Activated CD4-positive, alpha-beta T cell treated with anti-CD3 and anti-CD28 coated beads, Interleukin-10, Interleukin-2, amounts not matched to agents 100 ng/mL and 50 ng/mL, durations not matched to agents 16 hours and 8 hours (primary cell): Measurements from ENCODE around the gene NT5C3B.

Experiments
- DNase-seq: peaks from one replicate; pipeline ENCODE4 v3.0.0-alpha.2; 2020

Gene NT5C3B

DNA sequence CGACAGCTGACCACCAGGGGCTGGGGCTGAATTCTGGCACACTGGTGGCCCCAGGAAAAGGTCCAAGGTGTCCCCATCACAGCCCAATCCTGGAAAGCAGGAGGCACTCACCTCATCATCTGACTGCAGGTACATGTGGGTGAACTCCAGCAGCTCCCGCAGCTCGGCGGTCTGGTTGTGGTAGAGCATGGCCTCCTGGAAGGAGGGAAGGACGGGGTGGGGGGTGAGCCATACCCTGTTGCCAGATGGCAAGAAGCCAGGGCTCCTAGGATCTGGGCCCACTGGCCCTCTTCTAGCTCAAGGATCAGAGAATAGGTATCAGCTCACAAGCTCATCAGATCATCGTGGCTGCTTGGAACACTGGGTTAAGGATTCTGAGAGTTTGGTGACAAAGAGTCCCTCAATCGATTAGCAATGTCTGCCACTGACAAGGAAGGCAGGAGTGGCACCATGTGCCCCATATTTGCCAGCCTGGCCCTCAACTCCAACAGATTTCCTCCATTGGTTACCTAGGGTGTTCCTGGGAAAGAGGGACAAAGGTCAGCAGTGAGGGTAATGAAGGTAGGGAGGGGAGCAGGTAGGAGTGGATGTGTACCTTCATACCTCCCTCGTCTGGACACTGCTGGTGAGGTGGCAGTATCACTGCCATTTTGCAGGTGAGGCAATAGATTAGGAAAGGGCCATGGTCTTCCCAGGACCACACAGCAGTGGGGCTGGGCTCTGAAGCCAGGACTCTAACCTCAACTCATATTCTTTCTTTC, 29.2 kb downstream of the NT5C3B start:
- DNase-seq: no peak

DNA sequence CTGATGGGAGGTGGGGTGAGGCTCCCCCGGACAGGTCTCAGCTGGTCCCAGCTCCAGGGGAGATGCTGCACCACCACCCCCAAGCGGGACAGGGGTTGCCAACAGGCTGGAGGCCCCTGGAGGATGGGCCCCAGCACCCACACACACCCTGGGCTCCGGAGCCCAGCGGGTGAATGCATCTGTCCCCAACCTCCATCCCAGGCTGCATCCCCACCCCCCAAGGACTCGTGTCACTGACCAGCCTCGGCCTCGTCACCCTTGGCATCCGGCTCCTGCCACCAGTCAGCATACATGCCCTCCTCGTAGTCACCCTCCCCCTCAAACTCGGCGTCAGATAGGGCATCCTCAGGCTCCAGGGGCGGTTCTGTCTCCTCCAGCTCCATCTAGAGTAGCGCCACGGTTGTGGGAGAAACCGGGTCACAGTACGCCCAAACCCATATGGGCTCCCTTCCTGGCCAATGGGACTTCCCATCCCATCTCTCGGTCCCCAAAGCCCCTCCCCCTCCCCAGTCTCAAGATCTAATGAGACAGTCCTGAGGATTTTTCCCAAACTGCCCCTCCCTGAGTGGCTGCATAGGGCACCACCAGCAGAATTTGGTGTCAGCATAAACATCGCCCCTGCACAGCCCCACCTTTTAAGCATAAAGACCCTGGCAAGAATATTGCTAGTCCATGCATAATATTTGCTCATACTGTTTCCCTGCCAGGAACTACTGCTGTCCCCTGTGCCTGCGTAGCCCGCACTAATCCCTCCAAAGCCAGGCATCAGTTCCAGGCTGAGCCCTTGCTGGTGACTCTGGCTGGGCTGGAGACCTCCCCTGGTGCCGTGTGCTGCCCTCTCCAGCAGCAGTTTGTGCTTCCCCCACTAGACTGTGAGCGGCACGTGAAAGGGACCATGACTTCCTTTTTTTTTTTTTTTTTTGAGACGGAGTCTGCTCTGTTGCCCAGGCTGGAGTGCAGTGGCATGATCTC, 32.7 kb downstream of the NT5C3B start:
- no peak for DNase-seq

DNA sequence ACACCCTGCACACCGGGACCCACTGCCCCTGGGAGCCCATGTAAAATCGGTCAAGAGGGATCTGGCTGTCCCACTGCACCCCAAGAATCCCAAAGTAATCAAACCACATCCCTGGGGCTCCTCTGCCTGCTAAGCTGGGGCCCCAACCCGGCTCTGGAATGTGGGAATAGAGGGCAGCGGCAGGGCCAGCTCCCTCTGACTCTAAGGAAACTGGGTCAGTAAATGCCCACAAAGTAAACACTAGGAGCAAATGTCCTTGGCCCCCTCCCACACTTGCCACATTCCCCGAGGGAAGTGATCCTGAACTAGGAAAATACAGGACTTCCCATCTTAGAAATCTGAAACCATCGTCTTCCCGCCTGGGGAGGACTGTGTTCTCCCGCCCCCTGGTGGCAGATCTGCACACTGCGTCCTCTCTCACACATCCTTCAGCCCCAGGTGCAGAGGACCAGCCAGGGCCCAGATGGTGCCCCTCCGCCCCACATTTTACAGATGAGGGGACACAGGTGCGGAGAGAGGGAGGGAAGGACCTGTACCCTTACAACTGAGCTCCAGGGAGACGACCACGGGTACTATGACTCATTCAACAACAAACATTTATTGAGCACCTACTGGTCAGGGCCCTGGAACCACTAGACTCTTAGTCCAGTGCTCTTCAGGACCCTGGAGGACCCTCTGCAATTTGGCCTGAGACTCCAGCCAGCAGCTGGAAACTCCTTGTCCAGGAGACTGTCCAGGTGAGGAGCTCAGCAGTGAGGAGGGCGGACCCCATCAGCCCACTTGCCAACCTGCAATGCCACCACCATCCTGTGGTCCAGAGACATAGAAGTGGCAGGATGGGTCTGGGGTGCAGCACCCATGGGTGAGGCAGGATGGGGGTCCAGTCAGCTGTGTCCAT, 34.4 kb downstream of the NT5C3B start:
- peak; percentile 73 for DNase-seq

DNA sequence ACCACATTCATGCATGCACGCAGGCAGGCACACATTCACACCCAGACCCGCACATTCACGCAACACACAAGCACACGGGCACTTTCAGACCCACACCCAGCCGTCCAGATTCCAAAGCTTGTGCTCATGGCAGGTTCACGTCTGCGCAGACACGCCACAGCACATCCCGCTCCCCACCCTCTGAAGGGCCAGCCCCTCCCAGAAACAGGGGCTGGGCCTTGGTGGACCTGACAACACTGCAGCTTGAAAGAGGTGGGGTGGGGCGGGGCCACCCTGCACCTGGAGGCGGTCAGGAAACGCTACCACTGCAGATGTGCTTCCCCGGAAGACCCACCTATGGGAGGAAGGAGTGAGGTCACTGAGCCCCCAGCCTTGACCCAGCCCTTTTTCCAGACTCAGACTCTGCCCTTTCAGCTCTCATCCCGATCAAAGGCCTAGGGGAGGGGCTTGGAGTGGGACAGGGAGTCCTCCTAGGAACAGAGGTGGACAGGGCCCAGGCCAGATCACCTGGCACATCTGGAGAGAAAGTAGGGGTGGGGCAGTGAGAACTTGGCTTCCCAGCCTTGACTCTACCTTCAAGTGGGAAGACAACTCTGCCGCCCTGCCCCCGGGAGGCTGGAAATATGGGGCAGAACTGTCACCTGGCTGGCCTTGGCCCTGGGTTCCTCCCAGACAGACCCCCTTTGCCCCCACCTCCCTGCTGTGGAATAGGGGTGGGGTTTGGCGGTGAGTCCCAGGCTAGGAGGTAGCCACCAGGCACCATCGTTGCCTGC, 35.2 kb downstream of the NT5C3B start:
- no peak for DNase-seq

DNA sequence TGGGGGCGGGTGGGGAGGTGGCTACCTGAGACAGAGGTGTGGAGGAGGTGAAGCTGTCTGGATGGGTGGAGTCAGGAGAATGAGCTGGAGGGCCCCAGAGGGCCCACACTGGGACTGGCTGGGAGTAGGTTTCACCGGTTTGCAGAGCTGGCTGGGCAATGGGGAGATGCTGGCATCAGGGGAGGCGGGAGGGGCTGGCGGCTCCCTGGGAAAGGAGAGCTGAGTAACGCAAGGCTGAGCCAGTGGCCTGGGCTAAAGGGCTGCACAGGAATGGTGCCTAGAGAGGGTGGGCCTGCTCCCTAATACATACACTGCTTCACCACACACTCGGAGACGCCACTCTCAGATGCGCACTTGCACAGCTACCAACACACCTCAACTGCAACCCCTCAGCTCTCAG, 36.7 kb downstream of the NT5C3B start:
- no peak for DNase-seq

DNA sequence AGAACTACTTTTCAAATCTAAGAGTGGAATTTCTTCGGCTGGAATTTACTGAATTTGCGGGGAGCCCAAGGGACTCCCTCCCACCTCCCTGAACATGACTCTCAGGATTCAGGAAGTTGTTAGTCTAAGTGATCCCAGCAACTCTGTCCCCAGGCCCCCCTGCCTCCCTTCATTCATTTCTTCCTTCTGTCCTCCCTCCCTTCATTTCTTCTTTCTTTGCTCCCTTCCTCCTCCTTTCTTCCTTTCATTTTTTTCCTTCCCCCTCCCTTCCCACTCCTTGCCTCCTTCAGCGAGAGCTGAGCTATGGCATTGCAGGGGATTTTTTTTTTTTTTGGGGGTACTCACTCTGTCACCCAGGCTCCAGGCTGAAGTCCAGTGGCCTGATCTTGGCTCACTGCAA, 38.7 kb downstream of the NT5C3B start:
- no peak for DNase-seq

DNA sequence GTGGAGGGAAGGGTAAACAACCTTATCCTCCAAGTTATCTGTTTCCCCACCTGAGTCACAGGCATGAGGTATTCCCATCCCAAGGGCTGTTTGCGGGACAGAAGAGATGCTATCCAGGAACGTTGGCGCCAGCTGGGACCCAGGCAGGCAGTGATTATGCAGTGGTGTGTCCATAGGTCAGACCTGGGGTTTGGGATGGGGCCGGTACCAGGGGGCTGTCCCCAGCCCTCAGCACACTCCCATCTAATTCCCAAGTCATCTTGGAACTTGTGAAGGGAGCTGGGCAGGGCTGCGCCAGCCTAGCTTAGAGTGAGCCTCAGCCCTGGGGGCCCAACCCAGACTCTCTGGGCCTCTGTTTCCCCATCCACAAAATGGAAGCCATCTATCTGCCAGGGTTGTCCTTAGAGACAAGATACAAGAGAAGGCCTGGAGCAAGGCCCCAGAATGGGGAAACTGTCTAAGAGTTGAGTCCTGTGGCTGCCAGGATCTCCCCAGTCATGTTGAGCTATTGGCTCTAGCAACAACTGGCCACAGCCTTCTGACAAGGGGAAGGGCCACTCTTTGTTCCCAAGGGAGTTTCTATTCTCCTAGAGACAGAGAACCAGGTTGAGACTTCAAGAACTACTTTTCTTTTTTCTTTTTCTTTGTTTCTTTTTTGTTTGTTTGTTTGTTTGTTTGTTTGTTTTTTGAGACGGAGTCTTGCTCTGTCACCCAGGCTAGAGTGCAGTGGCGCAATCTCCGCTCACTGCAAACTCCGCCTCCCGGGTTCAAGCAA, 39.7 kb downstream of the NT5C3B start:
- DNase-seq: no peak

DNA sequence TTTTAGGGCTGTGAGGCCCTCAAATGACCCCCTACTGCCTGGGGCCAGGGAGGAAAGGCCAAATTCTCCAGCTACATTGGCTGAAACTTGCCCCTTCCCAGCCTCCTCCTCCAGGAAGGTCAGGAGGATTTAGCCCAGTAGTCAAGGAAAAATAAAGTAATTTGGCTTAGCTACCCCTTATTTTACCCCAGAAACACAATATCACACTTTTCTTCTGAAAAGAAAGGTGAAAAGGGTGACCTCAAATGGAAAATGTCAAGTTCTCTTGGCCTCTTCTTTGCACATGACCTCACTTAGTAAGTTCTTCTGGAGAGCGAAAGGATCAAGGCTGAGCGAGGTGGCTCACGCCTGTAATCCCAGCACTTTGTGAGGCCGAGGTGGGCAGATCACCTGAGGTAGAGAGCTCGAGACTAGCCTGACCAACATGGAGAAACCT, 41.5 kb downstream of the NT5C3B start:
- no peak for DNase-seq

DNA sequence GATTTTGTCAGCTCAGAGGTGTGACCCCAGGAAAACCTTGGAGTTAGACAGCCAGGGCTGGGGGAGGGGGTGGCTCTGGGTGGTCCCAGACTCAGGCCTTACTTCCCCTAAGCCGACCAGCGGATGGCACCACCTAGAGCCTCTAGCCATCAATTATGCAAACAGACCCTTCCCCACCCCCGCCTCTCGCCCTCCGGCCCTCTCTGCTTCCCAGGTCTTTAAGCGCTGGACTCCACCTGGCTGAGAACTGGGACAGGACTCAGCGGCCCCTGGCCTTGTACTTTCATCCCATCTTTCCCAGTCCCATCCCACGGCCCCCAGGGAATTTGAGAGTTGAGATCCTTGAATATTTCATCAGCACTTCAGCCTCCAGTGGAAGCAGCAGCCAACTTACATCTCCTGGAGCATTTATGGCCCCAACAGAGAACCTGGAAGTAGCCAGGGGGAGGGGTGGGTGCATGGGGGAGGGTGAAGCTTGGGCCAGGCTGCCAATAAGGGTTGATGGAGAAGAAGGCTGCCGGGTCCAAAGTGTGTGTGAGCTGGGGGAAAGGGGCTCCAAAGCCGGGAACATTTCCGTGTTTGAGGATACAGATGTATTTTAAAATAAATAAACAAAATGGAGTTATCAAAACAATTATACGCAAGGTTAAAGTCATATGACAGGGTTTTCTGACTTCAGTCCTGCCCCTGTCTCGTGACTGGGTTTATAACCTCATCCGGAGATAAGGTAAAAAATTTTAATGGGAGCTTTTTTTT, 42.1 kb downstream of the NT5C3B start:
- no peak for DNase-seq

DNA sequence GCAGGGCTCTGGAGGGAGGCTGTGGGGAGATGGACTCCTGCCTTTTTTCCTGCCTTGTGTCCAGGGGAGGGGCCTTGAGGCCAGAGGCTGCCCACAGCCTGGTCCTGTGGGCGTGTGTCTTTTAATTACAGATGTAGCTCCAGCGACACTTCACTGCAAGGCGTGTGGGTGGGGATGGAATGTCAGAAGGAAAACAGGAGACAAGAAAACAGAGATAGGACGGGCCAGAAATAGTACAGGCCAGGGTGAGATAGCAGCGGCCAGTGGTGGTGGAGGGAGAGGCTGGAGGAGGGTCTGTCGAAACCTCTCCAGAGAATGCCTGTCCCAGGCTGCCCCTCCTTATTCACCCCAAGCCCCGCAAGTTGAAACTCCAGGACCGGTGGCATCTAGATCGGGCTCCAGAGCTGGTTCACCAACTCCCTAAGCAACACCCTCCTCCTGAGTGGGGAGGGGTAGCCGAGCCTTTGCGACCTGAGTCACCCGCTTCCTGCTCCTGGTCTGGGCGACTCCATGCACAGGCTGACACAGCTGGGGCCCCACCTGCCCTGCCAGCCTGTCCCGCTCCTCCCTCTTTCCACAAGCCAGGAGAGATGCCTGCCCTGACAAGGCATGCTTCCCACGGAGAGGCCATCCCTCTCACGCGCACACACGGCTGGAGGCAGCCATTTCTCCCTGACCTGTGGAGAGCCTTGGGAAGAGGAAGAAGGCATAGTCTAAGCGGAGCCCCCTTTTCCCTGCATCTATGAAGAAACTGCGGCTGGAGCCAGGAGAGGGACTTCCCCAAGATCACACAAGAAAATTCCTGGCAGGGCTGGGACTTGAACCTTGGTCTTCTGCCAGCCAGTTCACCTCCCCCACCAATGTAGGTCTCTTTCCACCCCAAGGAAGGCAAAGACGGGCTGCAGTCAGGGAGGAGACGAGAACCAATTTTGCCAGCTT, 42.9 kb downstream of the NT5C3B start:
- DNase-seq: no peak

DNA sequence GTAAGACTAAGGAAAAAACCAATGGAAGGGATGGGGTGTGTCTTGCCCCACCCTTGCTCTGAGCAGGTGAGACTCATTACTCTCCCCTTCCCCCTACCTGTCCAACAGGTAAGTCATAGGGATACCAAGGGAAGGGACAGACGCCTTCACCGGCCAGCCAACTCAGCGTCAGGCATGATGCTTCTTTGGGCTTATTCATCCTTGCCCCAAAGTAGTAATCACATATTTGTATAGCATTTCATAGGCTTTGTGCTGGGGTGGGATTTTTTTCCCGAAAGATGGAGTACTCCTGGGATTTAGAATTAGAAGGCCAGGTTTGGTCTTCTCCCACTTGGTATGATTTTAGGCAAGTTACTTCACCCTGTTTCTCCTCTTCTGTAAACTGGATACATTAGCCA, 49.0 kb downstream of the NT5C3B start:
- no peak for DNase-seq

DNA sequence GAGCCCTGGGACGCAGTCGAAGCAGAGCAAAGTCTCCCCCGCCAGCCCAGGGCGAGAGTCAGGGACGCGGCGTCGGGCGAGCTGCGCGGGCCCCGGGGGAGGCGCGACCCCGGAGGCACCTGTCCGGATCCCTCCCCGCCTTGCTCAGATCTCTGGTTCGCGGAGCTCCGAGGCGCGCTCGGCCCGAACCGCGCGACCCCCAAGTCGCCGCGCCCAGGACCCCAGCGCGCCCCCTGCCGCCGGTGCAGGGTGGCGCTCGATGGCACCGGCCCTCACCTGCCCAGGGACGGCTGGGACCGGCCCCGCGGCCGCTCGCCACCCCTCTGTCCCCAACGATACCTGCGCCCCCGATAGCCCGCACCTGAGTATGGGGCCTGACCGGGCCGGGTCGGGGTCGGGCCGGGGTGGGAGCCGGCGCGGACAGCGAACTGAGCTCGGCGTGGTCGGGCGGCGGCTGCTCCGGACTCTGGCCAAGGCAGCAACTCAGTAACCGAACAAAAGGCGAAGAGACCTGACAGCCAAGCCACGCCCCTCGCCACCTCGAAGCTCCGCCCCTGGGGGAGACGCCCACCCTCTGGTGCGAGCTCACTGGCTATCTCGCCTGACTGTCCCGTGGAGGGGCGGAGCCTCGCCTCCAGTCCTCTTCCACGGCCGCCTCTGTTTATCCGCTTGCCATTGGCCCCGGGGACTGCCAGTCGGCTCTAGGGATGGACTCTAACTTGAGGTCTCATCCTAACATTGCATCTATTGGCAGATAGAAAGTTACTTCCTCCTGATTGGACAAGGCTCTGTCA, 49.6 kb downstream of the NT5C3B start, which contains the start of gene JUP:
Gene JUP (minus strand): TSS at position 485 of the 794 bp plus-strand sequence. CDS start 14,857 bp downstream, outside the sequence.
- DNase-seq: peak; percentile 92

DNA sequence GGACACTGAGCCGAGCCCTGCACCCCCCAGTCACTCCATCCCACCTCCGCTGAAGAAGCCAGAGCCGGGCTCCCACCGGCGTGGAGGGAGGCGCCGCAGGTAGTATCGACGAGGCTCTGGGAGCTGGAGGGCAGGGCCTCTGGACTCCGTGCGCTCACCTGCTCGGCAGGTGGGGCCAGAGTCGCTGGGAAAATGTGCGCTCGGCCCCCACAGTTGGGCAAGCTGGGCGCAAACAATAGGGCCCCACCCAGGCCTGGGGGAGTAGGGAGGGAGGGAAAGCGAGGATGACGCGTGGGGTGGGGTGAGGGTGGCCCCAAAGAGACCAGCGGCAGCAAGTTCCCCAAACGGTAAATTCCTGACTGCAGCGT, 50.2 kb downstream of the NT5C3B start:
- no peak for DNase-seq

DNA sequence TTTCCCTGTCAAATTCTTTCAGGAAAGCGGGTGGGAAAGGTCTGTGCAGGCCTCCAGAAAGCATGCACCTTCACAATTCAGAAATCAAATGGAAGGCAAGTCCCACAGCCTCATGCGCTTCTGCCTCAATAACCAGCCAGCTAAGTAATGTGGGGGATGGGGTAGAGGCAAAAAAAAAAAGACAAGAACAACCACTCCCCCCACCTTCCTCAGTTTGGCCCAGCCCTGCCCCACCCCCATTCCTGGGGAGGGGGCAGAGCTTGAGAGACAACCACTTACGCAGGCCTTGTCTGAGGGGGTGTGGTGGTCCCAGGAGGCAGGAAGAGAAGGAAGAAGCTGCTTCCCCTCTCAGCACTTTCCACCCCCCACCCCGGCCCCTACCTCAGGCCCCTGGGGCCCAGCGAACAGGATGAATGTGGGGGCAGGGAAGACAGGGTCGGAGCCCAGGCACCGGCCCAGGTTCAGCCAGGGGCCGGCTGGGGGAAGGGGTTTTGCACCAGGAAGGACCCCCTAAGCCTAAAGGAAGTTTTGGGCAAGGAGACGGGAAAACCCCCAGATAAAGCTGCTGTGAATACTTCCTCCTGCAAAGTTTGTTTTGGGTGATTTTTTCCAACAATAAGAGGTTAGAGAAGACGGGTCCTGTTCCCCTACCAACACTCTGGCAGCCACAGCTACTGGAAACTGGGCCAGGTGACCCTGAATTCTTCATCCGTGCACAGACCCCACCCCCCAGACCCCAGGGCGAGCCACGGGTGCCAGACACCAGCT, 50.8 kb downstream of the NT5C3B start:
- no peak for DNase-seq

DNA sequence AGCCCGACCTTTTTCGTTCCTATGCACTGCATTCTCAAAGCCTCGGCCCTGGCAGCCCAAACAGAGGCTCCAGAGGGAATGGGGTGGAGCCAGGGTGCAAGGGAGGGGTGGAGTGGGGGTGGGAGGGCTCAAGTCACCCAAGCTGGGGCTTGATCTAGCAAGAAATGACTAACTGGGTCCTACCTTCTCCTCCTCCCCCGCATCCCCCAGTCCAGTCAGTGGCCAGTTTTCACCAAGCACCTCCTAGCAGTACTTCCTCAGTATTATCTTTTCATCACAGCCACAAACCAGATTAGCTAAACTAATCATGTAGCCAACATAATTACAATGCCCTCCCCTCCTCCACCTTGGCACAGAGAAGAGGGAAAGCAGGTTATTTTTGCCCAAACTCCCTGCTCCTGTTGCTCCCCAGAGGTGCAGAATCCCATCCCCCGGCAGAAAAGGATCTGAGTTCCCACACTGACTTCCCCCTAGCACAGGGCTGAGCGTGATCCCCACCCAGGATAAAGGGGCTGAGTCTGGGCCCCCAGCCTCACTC, 51.8 kb downstream of the NT5C3B start:
- DNase-seq: peak; percentile 39

DNA sequence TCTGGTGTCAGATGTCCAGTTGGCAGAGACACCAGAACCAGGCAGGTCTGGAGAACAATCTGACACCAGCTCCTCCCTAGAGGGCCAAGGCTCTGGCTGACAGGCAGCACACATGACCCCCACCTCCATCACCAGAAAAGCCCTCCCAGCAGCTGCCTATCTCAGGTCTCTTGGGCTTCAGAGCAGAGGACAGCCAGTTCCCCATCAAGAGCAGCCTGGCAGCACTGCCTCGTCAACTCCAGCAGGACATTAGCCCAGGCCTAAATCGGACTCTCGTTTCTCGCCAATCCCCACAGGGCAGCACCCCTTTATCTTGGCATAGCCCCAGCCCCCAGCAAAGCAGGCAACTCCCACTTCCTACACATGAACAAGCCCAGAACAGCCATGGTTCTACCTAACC, 53.9 kb downstream of the NT5C3B start:
- no peak for DNase-seq

DNA sequence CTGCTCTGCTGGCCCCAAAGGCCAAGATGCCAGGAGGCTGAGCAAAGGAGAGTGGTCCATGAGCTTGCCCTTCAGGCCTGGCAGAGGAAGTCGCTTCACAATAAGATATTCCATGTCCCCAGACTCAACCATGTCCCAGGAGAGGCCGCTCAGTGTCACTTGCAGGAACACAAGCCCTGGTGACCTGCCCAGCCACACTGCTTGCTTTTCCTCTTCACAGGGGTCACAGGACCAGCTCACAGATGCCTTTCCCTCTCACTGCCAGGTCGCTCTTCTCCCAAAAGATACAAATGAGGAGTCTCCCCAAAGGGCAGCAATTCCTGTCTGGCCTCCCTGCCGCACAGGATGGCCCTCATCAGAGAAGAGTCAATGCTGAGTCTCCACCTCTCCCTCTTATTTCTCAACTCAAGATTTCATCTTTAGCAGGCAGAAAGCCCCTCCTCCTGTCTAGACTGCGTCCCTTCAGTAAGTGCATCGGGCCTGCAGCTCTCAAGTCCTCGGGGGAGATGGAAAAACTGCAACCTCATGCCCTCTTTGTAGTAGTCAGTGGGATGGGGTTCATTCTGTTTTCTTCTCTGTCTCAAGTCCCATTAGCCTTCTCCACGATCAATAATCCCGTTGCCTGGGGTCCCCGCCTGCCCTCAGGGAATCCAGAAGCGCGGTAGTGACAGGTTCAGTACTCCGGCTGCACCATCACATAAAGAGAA, 54.5 kb downstream of the NT5C3B start:
- no peak for DNase-seq
